HG02840 (cell line): Measurements from ENCODE around the gene CCDC152.
"Not testable (repeated sequence)": the region's sequence is repeated elsewhere in the genome, so short reads cannot be mapped to it uniquely, and the experiment has no call there.

ENCODE experiments used
- ATAC-seq: cut with Tn5 transposase; IDR thresholded peaks from one replicate; pipeline ENCODE4 v1.9.1; 2021; ENCODE audit warnings: mild to moderate bottlenecking, moderate library complexity, moderate number of reproducible peaks; ENCODE audit not compliant: unreplicated experiment, low FRiP score

The CCDC152 gene

DNA sequence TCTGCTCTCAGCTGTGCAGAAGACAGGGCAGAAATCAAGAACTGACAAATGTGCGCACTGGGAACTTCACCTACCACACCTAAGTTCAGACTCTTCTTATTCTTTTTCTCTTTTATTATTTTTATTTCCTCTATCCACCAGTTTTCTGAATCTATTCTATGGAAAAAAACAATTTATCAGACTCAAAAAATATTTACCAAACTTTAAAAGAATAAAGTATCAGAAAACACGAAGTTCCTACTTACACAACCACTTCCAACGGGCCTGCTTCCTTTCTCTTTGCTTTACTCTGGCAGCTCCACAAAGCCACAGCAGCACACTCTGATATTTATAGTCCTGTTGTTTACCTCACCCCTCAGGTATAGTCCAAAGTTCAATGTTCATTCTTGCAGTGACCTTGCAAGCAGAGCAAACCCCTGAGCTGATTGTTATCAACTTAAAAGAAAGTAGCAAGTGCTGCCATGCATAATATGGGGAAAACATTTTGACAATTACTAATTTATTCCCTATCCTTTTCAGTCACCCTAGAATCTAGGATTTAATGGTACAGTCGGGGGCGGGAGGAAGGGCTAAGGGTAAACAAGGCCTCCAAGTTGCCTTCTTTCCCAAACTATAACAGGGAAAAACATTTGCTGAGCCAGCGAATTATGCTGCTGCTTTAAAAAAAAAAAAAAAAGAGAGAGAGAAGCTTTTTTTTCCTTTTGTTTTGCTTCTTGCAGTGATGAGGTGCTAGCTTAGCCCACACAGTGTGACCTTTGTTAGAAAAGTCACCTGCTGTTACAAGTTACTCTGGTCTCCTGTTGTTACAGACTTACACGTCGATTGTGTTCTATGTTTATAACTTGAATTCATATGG, 55.2 kb downstream of the CCDC152 start, which contains the start of gene SELENOP:
Gene SELENOP, minus strand, starts transcription at position 302 of the 856 bp plus-strand sequence. CDS start 3,539 bp downstream, outside the sequence.
- ATAC-seq, result no peak

DNA sequence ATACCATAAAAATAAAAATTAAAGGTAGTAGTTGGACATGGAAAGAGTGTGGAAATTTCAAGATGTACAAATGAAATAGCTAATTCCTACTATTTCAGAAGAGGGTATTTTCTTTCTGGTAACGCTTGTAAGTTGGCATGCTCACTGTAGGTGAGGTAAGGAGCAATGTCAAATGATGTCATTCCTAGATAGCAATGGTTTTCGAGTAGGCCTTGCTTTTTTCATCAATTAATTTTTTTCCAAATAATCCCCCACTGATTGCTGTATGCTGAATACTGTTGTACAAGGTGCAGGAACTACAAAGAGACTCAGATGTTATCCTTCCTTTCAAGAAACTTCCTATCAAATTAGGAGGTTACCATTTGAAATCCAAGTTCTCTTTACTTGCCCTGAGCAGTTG, 56.0 kb downstream of the CCDC152 start:
- no peak for ATAC-seq

DNA sequence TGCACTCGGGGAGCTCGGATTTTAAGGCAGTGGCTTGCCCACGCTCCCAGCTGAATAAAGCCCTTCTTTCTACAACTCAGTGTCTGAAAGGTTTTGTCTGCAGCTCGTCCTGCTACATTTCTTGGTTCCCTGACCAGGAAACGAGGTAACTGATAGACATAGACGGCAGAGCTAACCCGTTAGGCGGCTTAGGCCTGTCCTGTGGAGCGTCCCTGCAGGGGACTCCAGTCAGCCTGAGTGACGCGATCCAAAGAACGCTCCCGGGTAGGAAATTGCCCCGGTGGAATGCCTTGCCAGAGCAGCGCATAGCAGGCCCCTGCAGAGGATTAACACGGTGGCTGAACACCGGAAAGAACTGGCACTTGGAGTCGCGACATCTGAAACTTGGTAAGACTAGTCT, 56.9 kb downstream of the CCDC152 start:
- ATAC-seq, result no peak

DNA sequence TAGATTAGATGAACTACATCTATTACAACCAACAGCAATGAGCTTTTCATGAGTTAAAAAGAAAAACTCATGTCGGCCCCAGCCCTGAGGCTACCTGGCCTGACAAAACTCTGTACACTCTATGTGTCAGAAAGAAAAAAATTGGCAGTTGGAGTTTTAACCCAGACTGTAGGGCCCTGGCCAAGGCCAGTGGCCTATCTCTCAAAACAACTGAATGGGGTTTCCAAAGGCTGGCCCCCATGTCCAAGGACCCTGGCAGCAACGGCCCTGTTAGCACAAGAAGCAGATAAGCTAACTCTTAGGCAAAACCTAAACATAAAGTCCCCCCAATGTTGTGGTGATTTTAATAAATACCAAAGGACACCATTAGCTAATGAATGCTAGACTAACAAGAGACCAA, 59.9 kb downstream of the CCDC152 start:
- ATAC-seq, result not testable (repeated sequence)

DNA sequence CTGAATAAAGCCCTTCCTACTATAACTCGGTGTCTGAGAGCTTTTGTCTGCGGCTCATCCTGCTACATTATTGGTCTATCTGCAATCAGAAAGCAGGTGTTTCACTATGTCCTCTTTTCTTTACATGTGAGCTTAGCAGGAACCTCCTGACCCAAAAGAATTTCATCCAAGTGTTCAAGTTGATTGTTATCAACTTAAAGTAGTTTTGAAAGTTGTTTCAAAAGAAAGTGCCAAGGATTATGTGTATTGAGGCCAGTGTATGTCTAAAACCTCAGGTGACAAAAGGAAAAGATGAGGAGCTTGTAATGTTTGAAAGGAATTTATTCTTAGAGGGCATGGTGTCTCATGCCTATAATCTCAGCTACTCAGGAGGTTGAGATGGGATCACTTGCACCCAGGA, 63.1 kb downstream of the CCDC152 start:
- ATAC-seq, result no peak

DNA sequence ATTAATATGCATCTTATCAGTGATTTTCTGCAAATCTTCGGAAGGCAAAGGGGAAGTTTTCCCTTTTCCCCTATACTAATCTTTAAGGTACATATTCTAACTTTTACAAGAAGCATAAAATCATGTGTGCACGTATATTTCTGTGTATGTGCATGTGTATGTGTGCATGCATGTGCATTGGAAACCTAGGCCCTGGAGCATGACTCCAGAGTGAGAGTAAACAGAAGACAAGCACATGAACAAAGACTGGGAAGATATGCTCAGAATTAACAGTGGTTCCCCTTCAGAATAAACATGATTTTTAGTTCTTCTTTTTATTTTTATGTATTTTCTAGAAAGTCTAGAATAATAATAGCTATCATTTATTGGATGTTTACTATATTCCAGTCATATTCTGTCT, 65.9 kb downstream of the CCDC152 start:
- ATAC-seq, result no peak

DNA sequence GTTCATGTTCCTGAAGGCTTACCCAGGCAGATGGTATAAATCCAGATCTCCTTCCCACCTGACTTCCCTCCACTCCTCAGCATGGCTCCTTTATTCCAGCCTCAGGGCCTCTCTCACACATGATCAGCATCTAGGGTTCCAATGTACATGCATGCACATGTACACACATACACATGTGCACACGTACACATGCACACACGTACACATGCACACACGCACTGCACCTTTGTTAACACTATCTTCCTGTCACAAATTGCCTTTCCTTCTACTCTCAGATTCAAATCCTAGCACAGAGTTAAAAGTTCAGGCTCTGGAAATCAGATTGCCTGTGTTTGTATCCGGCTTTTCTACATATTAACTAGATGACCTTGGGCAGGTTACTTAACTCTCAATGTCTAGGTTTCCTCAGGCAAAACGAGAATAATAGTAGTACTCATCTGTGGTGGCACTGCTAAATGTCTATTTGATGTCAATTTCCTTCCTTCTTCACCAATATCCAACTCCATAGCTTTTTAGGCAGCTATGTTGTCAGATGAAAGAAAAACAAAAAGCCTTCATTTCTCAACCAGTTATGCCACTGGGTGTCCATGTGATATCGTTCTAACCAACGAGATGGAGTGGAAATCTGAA, 67.8 kb downstream of the CCDC152 start:
- ATAC-seq, result no peak

DNA sequence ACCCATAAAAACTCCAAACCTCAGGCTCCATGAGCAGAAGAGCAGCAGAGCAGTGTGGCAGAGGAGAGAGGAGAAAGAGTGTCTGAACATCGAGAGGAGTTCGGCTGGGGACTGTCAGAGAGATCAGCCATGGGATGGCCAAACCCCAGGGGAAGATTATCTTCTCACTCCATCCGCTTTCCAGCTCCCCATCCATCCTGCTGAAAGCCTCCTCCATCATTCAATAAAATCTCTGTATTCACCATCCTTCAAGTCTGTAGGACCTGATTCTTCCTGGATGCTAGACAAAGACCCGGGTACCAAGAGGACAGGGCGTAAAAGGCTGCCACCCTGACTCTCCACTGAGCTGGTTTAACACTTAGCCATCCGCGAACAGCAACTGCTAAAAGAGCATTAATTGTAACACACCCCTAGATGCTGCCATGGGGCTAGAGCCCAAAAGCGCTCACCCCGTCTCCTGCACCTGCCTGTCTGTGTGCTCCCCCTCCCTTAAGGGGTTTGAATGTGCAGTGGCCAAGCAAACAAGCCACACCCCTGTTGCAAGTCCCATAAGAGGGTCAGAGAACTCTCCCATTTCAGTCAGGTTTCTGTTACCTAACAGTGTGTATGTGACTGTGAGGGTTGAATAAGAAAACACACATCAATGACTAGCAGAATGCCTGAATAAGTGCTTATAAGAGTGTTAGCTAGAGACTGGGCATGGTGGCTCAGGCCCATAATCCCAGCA, 69.0 kb downstream of the CCDC152 start:
- ATAC-seq, result no peak

DNA sequence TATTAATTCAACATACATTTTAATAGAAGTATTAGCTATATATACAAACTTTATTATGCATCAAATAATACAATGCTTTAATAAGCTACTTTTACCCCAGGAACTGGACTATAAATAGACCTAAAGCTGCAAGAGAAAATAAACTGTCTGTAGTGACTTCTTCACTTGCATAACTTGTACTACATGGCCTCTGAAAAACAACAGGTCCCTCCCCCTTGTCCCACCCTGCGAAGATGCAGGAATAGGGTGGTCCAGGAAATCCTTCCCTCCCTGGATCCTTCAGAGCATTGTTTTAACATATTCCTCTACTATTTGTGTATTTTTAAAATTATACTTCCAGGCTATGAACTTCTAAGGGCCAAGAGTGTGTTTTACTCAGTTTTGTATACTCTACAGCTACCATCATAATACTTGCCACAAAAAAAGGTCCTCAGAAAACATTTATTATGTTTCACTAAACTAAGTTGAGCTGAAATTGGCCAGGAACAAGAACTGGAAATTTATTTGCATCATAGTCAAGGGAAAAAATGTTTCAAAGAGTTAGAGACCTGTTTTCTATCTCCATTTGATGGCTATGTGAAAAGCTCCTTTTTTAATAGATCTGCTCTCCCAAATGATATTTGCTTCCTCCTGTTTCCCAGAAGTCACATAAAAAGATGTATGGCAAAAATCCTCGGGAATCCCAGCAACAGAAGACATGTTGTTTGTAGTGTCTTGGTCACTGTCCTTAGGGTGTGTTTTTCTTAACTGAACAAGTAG, 70.3 kb downstream of the CCDC152 start:
- no peak for ATAC-seq

DNA sequence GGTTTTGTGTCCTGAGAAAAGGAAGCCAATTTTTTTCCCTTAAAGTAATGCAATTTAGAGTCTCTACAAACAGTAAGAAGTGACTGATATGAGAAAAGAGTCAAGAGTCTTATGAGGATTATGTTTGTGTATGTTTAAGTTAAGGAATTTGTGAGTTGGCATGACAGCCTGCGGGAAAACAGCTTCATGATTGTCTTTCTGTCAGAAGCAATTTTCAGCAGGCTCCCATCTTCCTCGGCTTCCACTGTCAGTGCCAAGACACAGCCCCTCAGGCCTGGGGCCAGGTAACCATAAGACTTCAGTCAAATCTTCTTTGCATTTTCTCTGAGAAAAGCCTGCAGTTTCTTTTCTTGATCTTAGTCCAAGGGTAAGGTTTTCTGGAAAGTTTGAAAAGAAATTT, 72.1 kb downstream of the CCDC152 start:
- no peak for ATAC-seq

DNA sequence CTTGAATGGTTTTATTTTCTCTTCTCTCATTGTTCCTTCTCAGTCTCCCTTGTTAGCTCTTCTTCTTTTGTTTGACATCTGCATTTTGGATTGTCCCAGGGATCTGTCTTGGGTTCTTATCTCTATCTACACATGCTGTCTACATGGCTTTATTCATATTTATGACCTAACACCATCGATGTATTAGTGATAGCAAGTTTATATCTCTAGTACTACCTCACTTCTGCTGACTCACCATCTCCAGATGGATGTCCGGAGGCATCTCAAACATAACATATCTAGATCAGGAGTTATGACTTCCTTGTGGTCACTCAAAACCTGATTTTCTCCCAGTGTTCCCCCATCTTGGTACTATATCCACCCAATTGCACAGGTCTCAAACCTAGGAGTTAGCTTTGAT, 74.3 kb downstream of the CCDC152 start:
- no peak for ATAC-seq

DNA sequence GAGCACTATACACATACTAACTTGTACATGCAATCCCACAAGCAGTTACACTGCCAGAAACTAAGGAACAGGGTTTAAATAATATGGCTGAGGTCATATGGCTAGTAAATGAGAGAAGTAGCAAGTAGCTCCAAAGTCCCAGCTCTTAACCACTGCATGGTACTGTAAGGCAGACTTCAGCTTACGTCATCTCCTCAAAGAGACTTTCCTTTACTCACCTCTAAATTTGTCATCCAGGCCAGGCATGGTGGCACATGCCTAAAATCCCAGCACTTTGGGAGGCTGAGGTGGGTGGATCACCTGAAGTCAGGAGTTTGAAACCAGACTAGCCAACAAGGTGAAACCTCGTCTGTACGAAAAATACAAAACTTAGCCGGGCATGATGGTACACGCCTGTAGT, 75.4 kb downstream of the CCDC152 start:
- ATAC-seq, result no peak

DNA sequence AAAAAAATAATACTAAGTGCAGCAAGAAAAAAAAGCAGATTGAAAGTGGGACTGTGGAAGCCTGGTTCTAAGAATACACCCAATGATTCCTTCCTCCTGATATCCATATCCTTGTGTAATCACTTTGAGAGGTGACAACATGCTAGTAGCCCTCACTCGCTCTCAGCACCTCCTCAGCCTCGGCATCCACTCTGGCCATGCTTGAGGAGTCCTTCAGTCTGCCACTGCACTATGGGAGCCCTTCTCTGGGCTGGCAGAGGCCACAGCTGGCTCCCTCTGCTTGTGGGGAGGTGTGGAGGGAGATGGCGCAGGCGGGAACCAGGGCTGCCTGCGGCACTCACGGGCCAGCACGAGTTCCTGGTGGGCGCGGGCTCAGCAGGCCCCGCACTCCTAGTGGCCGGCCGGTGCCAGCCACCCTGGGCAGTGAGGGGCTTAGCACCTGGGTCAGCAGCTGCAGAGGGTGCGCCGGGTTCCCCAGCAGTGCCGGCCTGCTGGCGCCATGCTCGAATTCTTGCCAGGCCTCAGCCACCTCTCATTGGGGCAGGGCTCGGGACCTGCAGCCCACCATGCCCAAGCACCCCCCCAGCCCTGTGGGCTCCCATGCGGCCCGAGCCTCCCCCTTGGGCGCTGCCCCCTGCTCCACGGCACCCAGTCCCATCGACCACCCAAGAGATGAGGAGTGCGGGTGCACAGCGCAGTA, 79.6 kb downstream of the CCDC152 start:
- ATAC-seq, result no peak

DNA sequence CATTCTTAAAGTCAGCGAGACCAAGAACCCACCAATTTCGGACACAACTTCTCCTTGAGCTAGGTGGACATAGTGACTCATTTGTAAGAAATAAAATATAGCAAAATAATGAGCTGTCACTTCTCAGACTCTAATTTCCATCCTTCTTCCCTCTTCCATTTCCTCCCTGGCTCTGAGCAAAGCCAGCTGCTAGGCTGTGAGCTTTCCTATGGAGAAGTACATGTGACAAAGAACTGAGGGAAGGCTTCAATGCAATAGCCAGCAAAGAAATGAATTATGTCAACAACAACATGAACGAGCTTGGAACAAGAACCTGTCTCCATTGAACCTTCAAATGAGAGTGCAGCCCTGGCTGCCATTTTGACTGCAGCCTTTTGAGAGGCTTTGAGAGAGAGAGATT, 81.0 kb downstream of the CCDC152 start:
- no peak for ATAC-seq

DNA sequence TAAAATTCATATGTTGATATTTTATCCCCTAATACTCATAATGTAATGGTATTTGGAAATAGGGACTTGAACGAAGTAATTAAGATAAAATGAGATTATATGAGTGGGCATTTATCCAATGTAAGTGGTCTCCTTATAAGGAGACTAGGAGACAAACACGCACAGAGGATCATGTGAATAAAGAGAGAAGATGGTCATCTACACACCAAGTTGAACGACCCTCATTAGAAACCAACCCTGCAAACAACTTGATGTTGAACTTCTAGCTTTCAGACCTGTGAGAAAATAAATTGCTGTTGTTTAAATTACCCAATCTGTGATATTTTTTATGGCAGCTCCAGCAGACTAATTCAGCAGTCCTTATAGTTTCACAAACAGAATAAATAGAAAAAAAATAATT, 82.6 kb downstream of the CCDC152 start:
- ATAC-seq, result no peak

DNA sequence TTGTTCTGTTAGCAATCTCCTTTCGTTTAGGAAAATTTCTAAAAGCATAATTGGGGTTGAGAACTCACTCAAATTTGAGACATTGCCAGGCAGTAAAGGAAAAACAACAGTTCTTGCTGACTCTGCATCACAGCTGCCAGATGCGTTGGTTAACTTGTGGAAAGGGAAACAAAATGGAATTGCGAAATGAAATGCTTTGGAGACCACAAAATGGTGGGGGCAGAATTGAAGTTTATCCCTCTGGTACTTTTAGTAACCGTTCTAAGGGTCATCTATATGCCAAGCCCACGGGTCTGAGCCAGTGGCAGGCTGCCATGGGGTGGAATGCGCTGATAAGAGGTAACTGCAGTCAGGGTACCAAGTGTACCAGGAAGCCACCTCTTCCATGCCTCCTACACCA, 83.7 kb downstream of the CCDC152 start:
- no peak for ATAC-seq

DNA sequence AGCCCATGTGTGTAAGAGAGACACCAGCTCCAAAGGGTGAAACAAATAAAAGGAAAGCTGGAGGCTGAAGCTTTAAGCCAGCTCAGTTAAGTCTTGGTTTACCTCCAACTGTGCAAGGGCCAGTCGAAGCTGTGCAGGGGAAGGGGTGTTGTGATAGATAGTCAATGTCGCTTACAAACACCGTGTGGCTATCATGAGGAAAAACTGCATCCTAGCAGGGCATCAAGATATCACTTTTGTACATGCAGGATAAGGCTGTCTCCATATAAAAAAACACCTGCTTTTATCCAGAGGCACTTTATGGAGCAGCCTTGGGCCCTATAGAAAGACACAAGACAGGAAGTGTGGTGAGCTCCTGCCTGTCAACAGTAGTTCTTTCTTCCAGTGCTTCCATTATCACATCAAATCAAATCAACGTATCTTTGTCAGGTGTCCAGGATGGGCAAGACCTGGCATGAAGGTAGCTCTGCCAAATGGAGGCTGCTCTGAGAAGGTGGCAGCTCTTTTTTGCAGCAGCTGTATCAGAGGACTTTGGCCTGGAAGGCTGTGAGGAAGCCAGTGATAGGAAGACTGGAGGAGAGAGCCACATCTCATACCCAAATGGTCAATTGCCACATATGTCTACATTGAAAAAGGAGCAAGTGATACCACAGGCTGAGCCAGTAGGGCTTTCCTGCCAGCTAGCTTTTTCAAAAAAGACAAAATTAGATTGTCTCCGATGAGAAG, 84.4 kb downstream of the CCDC152 start:
- no peak for ATAC-seq

DNA sequence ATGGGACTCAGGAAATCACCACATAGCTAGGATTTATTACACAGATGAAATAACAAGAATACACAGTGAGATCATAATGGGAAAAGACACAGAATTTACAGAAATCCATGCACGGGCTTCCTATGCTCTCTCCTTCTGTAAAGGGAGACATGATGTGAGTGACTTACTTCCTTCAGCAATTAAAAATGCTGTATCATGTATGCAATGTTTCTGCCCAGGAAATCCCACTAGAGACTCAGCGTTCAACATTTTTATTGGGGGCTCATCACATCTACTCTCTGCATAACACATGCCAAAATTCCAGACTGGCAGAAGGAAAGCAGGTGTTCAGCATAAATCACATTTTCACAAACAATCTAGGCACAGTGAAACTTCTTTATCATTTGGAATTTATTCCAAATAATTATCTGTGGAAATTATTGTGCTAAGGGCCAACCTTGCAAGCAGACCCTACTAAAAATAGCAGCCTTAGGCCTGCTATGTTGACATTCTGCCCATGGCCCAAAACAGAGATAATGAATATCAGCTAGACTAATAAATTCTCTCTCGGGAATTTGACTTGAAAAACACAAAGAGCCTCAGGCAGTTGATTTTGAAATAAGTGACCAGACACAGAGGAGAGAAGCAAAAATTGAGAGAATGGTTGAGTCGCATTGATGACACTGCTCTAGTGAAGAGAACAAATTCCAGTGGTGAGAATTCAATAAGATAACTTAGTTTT, 86.5 kb downstream of the CCDC152 start:
- ATAC-seq, result no peak
